ENCODE results near the gene UBE2L3.

- no peak for TF ChIP-seq CTCF (IDR thresholded peaks at IDR 0.05)
- TF ChIP-seq EP300 (IDR thresholded peaks at IDR 0.05): no peak
- no peak for TF ChIP-seq POLR2A (IDR thresholded peaks at IDR 0.05)
Observed at GRCh38 chr22:21582801-21583740, 15.6 kb downstream of the UBE2L3 start.

Measured in gastroesophageal sphincter (tissue), 3 donors.